Measurements from ENCODE around the gene GTF2IRD1. TPM values are rescaled to one million over a fixed set of nuclear protein-coding genes. Genes with fewer than 3 reads are reported as not detected.

The GTF2IRD1 gene
- total and polyA plus RNA-seq, 9 of the 15 experiments (the other 6 are each of a cell fraction or from before 2014, with no cell fraction given): 9.1 to 30.2 (median 14.0) TPM

- ChIA-PET POLR2A (no interaction called here), CTCF (ENCODE audit: low intra/inter-chr PET ratio) (no interaction called here)
- peaks cover 0 to 4% of the 10 kb centered on the region in 2 experiments; a peak in 2 of 5 replicates for H3K4me1 ChIP-seq (replicated peaks in 1 of 2; ENCODE audit: control insufficient read depth in 2 of 2, insufficient read depth in 2 of 2, low read length in 2 of 2)
- ATAC-seq: no peak
- no peaks in the 10 kb centered on the region for H3K9me1 ChIP-seq (ENCODE audit: control insufficient read depth, insufficient read depth, low read length)
- no peak overlapping the region for H3K4me2 ChIP-seq (ENCODE audit: insufficient read depth, low read length)
- H3K9ac ChIP-seq (ENCODE audit: insufficient read depth in 1 of 2, low read depth in 2 of 2, low read length in 2 of 2): no peak overlapping the region
- H2AFZ ChIP-seq (ENCODE audit: low read depth, low read length): no peak overlapping the region
- in situ Hi-C loops (cut with MboI): no loop called here
- H3K36me3 ChIP-seq (ENCODE audit: control insufficient read depth, insufficient read depth, low read length): peaks cover 2% of the 10 kb centered on the region; the same call in 1 of the 3 replicates
- BruUV-seq (replicated peaks): no TSS peak
- peaks cover 5% of the 10 kb centered on the region for H4K20me1 ChIP-seq (replicated peaks; ENCODE audit: control insufficient read depth, insufficient read depth, low read length)
- no peaks in the 10 kb centered on the region for H3K79me2 ChIP-seq (ENCODE audit: control insufficient read depth, insufficient read depth, low read length)
- no peak for DNase-seq (ENCODE audit: extremely low read depth in 1 of 4, low spot score in 3 of 4)
- no peaks in the 10 kb centered on the region for H3K27me3 ChIP-seq (ENCODE audit: control insufficient read depth in 2 of 2, insufficient read depth in 2 of 2, low read length in 2 of 2)
- TF ChIP-seq YBX1 (IDR thresholded peaks at IDR 0.05): no peak
- no peak for TF ChIP-seq ZNF407 (IDR thresholded peaks at IDR 0.05; ENCODE audit: low read depth)
- TF ChIP-seq NCOA2 (IDR thresholded peaks at IDR 0.05; ENCODE audit: partially characterized antibody in 2 of 2): no peak
- no peak for TF ChIP-seq ERF (CRISPR knock-in tag; IDR thresholded peaks at IDR 0.05)
- no peak for TF ChIP-seq PCBP1 (IDR thresholded peaks at IDR 0.05; ENCODE audit: low read depth, low read length, poor library complexity, severe bottlenecking)
- TF ChIP-seq GTF2F1 (IDR thresholded peaks at IDR 0.05; ENCODE audit: low read depth, low read length): no peak
- no peak for TF ChIP-seq MXD1 (CRISPR knock-in tag; IDR thresholded peaks at IDR 0.05; ENCODE audit: borderline replicate concordance, poor library complexity, severe bottlenecking)
- no peak for TF ChIP-seq PBX2 (CRISPR knock-in tag; IDR thresholded peaks at IDR 0.05; ENCODE audit: low read depth)
- TF ChIP-seq PBX2 (tag; conservative IDR thresholded peaks at IDR 0.05; ENCODE audit: low read depth): no peak
- no peak for TF ChIP-seq SIN3A (IDR thresholded peaks at IDR 0.05; ENCODE audit: borderline replicate concordance in 2 of 2, control insufficient read depth in 1 of 2, low read depth in 2 of 2, low read length in 2 of 2)
- no peak for FAIRE-seq
- 83% methylated on average over 7 of the region's 7 CpGs for WGBS (ENCODE audit: insufficient coverage, low coverage, missing lambda C conversion rate)
- no peak overlapping the region for H3K27ac ChIP-seq (ENCODE audit: extremely low read depth, low read depth, low read length)
- intact Hi-C loops (cut with micrococcal nuclease): no loop called here
- H3K4me3 ChIP-seq: no peak overlapping the region
- H3K9me3 ChIP-seq (replicated peaks; ENCODE audit: control insufficient read depth, insufficient read depth, low read depth, low read length): no peaks in the 10 kb centered on the region
Measured at GRCh38 chr7:74485611-74486010, 31.9 kb downstream of the GTF2IRD1 start.
